ENCODE data around the gene RABGAP1L. TPM values are rescaled to one million over a fixed set of nuclear protein-coding genes. Genes with fewer than 3 reads are reported as not detected.

The RABGAP1L gene
- total and polyA plus RNA-seq, 10 of the 15 experiments (the other 5 are each of a cell fraction or from before 2014, with no cell fraction given) = 5.8 to 194 (median 113) TPM

DNA sequence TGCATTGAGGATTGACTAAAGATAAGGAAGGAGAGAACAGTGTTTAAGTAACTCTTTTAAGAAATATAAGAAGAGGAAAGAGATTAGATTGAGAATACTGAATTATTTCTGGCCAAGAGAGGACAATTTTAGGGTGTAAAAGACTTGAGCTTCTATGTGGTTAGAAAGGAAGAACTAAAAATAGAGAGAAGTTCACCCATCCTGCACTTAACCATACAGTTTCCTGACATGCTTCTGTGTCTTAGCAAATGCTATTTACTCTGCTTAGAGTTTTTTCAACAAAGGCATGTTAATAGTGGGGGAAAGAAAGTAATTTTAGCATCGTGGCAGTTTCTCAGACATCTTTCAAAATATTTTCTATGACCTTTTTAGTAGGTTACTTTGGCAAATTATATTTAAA, 165.6 kb downstream of the RABGAP1L start:
- FAIRE-seq = no peak
- BruUV-seq (replicated peaks) = no TSS peak
- intact Hi-C loops (cut with micrococcal nuclease; ENCODE audit: unreplicated experiment) = no loop called here
- TF ChIP-seq, protein P1, sequence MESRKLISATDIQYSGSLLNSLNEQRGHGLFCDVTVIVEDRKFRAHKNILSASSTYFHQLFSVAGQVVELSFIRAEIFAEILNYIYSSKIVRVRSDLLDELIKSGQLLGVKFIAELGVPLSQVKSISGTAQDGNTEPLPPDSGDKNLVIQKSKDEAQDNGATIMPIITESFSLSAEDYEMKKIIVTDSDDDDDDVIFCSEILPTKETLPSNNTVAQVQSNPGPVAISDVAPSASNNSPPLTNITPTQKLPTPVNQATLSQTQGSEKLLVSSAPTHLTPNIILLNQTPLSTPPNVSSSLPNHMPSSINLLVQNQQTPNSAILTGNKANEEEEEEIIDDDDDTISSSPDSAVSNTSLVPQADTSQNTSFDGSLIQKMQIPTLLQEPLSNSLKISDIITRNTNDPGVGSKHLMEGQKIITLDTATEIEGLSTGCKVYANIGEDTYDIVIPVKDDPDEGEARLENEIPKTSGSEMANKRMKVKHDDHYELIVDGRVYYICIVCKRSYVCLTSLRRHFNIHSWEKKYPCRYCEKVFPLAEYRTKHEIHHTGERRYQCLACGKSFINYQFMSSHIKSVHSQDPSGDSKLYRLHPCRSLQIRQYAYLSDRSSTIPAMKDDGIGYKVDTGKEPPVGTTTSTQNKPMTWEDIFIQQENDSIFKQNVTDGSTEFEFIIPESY (IDR thresholded peaks at IDR 0.05) = no peak
- no peak for TF ChIP-seq MTA3 (IDR thresholded peaks at IDR 0.05; ENCODE audit: borderline replicate concordance, low read length)
- TF ChIP-seq HDAC6 (IDR thresholded peaks at IDR 0.05; ENCODE audit: unreplicated experiment) = no peak
- TF ChIP-seq, protein P2, sequence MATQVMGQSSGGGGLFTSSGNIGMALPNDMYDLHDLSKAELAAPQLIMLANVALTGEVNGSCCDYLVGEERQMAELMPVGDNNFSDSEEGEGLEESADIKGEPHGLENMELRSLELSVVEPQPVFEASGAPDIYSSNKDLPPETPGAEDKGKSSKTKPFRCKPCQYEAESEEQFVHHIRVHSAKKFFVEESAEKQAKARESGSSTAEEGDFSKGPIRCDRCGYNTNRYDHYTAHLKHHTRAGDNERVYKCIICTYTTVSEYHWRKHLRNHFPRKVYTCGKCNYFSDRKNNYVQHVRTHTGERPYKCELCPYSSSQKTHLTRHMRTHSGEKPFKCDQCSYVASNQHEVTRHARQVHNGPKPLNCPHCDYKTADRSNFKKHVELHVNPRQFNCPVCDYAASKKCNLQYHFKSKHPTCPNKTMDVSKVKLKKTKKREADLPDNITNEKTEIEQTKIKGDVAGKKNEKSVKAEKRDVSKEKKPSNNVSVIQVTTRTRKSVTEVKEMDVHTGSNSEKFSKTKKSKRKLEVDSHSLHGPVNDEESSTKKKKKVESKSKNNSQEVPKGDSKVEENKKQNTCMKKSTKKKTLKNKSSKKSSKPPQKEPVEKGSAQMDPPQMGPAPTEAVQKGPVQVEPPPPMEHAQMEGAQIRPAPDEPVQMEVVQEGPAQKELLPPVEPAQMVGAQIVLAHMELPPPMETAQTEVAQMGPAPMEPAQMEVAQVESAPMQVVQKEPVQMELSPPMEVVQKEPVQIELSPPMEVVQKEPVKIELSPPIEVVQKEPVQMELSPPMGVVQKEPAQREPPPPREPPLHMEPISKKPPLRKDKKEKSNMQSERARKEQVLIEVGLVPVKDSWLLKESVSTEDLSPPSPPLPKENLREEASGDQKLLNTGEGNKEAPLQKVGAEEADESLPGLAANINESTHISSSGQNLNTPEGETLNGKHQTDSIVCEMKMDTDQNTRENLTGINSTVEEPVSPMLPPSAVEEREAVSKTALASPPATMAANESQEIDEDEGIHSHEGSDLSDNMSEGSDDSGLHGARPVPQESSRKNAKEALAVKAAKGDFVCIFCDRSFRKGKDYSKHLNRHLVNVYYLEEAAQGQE (IDR thresholded peaks at IDR 0.05; ENCODE audit: low read depth, low read length) = no peak
- TF ChIP-seq SIX5 (IDR thresholded peaks at IDR 0.05; ENCODE audit: low read depth, low read length, severe bottlenecking) = no peak
- TF ChIP-seq SMC3 (IDR thresholded peaks at IDR 0.05; ENCODE audit: borderline replicate concordance, low read length) = no peak
- TF ChIP-seq STAT1 (conservative IDR thresholded peaks at IDR 0.05) = no peak
- TF ChIP-seq, protein P3, sequence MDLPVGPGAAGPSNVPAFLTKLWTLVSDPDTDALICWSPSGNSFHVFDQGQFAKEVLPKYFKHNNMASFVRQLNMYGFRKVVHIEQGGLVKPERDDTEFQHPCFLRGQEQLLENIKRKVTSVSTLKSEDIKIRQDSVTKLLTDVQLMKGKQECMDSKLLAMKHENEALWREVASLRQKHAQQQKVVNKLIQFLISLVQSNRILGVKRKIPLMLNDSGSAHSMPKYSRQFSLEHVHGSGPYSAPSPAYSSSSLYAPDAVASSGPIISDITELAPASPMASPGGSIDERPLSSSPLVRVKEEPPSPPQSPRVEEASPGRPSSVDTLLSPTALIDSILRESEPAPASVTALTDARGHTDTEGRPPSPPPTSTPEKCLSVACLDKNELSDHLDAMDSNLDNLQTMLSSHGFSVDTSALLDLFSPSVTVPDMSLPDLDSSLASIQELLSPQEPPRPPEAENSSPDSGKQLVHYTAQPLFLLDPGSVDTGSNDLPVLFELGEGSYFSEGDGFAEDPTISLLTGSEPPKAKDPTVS (IDR thresholded peaks at IDR 0.05; ENCODE audit: low read depth, low read length) = no peak
- TF ChIP-seq GABPA (IDR thresholded peaks at IDR 0.05; ENCODE audit: low read depth) = no peak
- TF ChIP-seq, protein P4, sequence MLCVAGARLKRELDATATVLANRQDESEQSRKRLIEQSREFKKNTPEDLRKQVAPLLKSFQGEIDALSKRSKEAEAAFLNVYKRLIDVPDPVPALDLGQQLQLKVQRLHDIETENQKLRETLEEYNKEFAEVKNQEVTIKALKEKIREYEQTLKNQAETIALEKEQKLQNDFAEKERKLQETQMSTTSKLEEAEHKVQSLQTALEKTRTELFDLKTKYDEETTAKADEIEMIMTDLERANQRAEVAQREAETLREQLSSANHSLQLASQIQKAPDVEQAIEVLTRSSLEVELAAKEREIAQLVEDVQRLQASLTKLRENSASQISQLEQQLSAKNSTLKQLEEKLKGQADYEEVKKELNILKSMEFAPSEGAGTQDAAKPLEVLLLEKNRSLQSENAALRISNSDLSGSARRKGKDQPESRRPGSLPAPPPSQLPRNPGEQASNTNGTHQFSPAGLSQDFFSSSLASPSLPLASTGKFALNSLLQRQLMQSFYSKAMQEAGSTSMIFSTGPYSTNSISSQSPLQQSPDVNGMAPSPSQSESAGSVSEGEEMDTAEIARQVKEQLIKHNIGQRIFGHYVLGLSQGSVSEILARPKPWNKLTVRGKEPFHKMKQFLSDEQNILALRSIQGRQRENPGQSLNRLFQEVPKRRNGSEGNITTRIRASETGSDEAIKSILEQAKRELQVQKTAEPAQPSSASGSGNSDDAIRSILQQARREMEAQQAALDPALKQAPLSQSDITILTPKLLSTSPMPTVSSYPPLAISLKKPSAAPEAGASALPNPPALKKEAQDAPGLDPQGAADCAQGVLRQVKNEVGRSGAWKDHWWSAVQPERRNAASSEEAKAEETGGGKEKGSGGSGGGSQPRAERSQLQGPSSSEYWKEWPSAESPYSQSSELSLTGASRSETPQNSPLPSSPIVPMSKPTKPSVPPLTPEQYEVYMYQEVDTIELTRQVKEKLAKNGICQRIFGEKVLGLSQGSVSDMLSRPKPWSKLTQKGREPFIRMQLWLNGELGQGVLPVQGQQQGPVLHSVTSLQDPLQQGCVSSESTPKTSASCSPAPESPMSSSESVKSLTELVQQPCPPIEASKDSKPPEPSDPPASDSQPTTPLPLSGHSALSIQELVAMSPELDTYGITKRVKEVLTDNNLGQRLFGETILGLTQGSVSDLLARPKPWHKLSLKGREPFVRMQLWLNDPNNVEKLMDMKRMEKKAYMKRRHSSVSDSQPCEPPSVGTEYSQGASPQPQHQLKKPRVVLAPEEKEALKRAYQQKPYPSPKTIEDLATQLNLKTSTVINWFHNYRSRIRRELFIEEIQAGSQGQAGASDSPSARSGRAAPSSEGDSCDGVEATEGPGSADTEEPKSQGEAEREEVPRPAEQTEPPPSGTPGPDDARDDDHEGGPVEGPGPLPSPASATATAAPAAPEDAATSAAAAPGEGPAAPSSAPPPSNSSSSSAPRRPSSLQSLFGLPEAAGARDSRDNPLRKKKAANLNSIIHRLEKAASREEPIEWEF (IDR thresholded peaks at IDR 0.05; ENCODE audit: insufficient replicate concordance, low read depth, low read length) = no peak
- no peak for TF ChIP-seq MTA2 (IDR thresholded peaks at IDR 0.05; ENCODE audit: low read depth)
- no peak for TF ChIP-seq BRCA1 (IDR thresholded peaks at IDR 0.05; ENCODE audit: low read depth, low read length)
- TF ChIP-seq KAT2A (conservative IDR thresholded peaks at IDR 0.05; ENCODE audit: control insufficient read depth, low read depth, low read length) = no peak

More for the DNA sequence above, 165.6 kb downstream of the RABGAP1L start:
- POLR2A ChIA-PET = no interaction called here
- H3K9ac ChIP-seq (ENCODE audit: control insufficient read depth, insufficient read depth, low read length) = no peak overlapping the region
- H3K27ac ChIP-seq (ENCODE audit: control insufficient read depth, insufficient read depth) = no peak overlapping the region
- H3K9me3 ChIP-seq (replicated peaks; ENCODE audit: control insufficient read depth, insufficient read depth, low read length) = peaks cover 22% of the 10 kb centered on the region
- in situ Hi-C loops (cut with MboI) = no loop called here
- SMC1A ChIA-PET (ENCODE audit: uncharacterized antibody, unreplicated experiment) = no interaction called here
- RAD21 ChIA-PET (ENCODE audit: unreplicated experiment) = interaction anchor here (1.3 kb wide), 1 partner anchor 18 kb away, joined by 3 read pairs; no protein-coding TSS in a partner anchor
- CTCF ChIA-PET = no interaction called here
- H3K36me3 ChIP-seq (ENCODE audit: control insufficient read depth in 2 of 2, insufficient read depth in 2 of 2, low read length in 1 of 2) = peaks cover 0 to 9% of the 10 kb centered on the region in 2 experiments; a peak in 1 of 4 replicates
- H3K79me2 ChIP-seq (ENCODE audit: control insufficient read depth, insufficient read depth, low read length) = no peaks in the 10 kb centered on the region
- H3K4me2 ChIP-seq (ENCODE audit: control insufficient read depth, insufficient read depth) = no peak overlapping the region
- no peaks in the 10 kb centered on the region for H4K20me1 ChIP-seq (ENCODE audit: control insufficient read depth, insufficient read depth)
- no peak overlapping the region for H3K4me3 ChIP-seq
- H3K27me3 ChIP-seq (replicated peaks in 1 of 2; ENCODE audit: control insufficient read depth in 2 of 2, insufficient read depth in 2 of 2, low read length in 1 of 2) = no peaks in the 10 kb centered on the region
- H2AFZ ChIP-seq (ENCODE audit: control insufficient read depth, low read depth, low read length) = no peak overlapping the region
- DNase-seq (ENCODE audit: low read depth, low spot score) = no peak
- WGBS (ENCODE audit: insufficient coverage, insufficient replicate concordance, low lambda C conversion rate, missing lambda C conversion rate) = 0% methylated on average over 1 of the region's 1 CpG
- ATAC-seq = no peak
- H3K4me1 ChIP-seq (ENCODE audit: control insufficient read depth, insufficient read depth, low read length) = no peaks in the 10 kb centered on the region

Data from GM12878 (cell line).